Adrenal gland (tissue), 5 donors: Measurements from ENCODE around the gene KIRREL3.

Experiments
- POLR2A ChIP-seq, 2 donors: fragments of 450-650 bp; IDR thresholded peaks; one replicate each; pipeline ENCODE4 v1.6.1; 2017; ENCODE audit warnings: antibody characterized with exemption in 2 of 2, mild to moderate bottlenecking in 2 of 2, moderate library complexity in 1 of 2
- TF ChIP-seq, protein P1 (sequence below), 6 experiments: fragments of 450-650 bp in 4 of 6; fragments of 200-600 bp in 2 of 6; sonication (generic) in 1 of 6; IDR thresholded peaks; 1 replicate in 5 of 6; 2 replicates in 1 of 6; pipeline versions ENCODE4 v1.5.1 to v1.8.0; 2016 to 2021; ENCODE audit warnings: antibody characterized with exemption in 6 of 6, mild to moderate bottlenecking in 2 of 6, moderate library complexity in 1 of 6
- donor health status: DM: no; HTN: no; CAD: no.

DNA sequence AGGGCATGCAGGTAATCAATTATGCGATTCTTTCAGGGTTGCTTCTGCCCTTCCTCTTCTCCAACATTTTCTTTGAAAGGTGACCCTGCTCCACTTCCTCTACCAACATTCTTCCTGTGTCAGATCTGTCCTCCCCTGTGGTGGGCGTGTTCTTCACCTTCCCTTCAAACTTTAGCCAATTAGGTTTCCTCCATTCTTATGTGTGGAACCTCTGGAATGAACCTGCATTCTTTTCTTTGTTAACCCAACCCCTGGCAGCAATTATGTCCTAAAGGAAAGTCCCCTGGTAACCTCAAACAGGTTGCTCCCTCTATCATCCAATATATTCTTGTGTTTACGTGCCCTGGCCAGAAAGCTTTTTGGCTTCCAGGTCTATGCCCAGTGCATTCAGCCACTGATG lies 22.4 kb downstream of the KIRREL3 start:
- TF ChIP-seq POLR2A (IDR thresholded peaks at IDR 0.05): no peak
- TF ChIP-seq, protein P1, sequence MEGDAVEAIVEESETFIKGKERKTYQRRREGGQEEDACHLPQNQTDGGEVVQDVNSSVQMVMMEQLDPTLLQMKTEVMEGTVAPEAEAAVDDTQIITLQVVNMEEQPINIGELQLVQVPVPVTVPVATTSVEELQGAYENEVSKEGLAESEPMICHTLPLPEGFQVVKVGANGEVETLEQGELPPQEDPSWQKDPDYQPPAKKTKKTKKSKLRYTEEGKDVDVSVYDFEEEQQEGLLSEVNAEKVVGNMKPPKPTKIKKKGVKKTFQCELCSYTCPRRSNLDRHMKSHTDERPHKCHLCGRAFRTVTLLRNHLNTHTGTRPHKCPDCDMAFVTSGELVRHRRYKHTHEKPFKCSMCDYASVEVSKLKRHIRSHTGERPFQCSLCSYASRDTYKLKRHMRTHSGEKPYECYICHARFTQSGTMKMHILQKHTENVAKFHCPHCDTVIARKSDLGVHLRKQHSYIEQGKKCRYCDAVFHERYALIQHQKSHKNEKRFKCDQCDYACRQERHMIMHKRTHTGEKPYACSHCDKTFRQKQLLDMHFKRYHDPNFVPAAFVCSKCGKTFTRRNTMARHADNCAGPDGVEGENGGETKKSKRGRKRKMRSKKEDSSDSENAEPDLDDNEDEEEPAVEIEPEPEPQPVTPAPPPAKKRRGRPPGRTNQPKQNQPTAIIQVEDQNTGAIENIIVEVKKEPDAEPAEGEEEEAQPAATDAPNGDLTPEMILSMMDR (IDR thresholded peaks at IDR 0.05): no peak
